Nucleus accumbens (tissue), 56 donors: ENCODE data around the gene PDE4D.
"Not testable (repeated sequence)": the region's sequence is repeated elsewhere in the genome, so short reads cannot be mapped to it uniquely, and the experiment has no call there.

ENCODE experiments used
- DNase-seq, 56 donors: peaks; one replicate each; lab custom pipeline; 2025; lab: John Stamatoyannopoulos, UW

PDE4D gene

DNA sequence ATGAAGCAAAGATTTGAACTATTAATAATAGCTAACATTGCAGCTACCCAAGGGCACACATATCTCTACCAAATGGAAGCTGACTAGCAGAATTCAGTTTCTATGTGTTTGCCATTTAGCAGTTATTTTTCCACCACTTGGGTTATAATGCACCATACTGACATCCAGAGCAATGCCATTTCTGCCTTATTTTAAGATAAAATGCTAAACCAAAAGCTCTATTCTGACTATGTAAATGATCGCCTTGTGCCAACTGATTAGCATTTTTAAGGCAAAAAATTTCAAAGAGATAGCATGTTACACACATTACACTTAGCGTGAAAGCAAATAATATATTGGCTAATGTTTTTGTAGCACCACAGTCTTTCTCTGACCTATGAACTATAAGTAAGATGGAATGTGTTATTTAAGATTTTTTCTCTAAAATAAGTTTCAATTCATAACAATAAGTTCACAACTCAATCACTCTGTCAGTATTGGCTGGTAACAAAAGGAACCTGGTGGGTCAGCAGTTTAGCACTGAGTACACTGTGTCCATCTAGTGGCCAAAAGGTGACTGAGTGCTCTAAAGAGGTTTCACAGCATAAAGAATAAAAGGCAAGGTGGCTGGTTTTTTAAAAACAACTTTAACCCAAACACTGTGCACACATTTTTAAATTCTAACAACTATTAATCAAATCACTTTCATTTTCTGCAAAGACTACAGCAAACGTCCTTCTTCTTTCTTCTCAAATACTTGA, 443.5 kb downstream of the PDE4D start:
- no peak for DNase-seq

- no peak for DNase-seq
Observed at GRCh38 chr5:59446356-59446755, 447.2 kb downstream of the PDE4D start.

DNA sequence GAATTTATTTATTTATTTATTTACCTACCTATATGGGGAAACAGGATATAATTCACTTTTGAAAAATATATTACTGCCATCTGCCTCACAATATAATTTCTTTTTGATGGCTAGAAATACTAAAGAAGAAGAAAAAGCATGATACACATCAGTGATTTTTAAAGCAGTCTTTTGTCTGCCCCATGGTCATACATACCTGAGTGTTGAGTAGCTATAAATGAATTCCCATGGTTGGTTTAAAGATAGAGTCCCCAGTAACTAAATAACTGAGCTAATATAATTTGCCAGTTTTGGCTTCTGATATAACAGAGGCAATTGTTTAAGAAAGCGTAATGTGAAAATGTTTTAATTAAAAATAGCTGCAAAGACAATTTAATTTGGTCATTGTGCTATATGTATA, 447.8 kb downstream of the PDE4D start:
- no peak for DNase-seq

DNA sequence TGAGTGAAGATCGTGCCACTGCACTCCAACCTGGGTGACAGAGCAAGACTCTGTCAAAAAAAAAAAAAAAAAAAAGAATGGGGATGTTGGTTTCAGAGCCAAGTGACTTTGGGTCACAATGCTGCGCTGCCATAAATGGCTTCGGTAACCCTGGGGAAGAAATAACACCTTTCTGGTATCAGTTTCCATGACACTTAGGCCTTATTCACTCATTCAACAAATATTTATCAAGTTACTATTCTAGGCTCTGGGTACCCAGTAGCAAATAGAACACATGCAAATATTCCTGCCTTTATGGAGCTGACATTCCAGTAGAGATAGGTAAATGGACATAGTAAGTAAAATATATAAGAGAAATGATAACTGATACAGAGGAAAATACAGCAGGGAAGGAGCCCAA, 454.2 kb downstream of the PDE4D start:
- DNase-seq = no peak

GRCh38 chr5:59437176-59437575, 456.4 kb downstream of the PDE4D start:
- DNase-seq = no peak

DNA sequence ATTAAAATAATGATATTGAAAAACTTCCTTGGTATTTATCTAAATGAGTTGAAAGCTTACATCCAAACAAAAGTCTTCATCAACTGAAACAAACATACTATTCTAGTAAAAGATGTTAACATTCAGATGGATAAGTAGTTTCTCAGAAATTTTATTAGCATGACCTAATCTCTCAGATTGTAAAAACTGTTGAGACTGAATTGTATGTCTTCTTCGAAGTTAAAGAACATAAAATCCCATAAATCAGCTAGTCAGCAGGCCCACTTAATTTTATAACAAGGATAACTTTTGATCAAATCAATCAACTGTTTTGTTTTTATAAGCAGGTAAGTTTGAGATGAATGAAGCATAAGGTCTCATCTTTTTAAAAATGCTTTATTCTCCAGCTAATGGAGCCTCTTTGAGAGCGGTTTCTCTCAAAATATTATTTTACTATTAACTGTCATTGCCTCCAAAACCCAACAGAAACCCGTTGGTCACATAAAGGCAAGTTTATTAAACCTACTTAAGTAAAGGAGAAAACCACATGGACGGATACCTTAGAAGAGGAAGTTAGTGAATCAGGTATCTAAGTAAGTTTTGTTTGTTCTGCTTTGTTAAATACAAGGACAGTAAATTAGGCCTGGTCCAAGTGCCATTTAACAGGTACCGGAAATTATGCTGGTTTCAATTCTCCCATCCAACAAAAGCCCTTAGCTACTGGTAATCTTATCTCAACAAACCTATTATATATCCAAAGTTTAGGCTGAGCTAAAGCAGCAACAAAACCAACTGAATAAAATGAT, 457.0 kb downstream of the PDE4D start:
- DNase-seq = no peak

DNA sequence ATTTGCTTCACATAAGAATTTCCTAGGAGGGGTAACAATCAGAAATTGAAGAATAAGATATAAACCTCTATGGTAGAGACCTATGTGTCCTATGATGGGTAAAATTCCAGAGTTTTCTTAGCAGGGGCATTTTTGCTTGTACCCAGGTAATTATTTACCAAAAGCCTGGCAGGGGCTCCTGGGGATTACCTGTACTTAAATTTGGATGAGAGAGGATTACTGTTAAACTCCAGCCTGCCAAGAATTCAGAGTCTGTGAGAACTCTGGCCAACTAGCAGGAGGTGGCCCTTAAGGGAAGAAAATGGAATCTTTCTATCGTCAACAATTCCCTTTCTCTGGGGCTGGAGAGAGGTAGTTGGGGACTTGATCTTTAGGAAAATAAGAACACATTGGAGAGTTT, 460.4 kb downstream of the PDE4D start:
- DNase-seq = no peak

DNA sequence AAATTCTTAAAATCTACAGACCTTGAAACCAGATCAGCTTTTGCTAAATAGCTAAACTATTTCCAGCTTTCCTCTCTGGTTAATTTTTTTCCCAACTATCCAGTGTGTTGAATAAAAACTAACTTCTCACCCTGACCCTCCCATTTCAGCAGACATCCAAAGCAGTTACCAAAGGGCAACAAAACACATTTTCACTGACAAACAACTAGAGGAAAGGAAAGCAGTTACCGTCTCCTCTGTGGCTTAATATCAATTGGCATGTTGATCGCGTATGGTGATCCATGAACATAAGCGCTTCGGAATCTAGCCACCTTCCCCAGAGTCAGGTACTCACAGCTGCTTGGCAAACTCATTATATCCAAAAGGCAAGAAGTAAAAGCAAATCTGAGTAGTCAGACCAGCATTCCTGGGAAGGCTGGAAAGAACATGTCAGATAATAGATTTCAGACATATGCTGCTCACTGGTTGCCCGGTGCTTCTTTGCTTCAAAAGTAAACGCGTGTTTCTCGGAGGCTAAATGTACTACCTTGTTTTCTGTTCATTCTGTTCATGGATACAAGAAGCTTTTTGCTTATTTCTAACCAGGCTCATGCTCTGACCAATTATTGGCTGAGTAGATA, 463.4 kb downstream of the PDE4D start:
- no peak for DNase-seq

GRCh38 chr5:59428391-59428790, 465.1 kb downstream of the PDE4D start:
- DNase-seq = no peak

GRCh38 chr5:59424515-59424914, 469.0 kb downstream of the PDE4D start:
- no peak for DNase-seq

GRCh38 chr5:59423021-59423420, 470.5 kb downstream of the PDE4D start:
- no peak for DNase-seq

DNA sequence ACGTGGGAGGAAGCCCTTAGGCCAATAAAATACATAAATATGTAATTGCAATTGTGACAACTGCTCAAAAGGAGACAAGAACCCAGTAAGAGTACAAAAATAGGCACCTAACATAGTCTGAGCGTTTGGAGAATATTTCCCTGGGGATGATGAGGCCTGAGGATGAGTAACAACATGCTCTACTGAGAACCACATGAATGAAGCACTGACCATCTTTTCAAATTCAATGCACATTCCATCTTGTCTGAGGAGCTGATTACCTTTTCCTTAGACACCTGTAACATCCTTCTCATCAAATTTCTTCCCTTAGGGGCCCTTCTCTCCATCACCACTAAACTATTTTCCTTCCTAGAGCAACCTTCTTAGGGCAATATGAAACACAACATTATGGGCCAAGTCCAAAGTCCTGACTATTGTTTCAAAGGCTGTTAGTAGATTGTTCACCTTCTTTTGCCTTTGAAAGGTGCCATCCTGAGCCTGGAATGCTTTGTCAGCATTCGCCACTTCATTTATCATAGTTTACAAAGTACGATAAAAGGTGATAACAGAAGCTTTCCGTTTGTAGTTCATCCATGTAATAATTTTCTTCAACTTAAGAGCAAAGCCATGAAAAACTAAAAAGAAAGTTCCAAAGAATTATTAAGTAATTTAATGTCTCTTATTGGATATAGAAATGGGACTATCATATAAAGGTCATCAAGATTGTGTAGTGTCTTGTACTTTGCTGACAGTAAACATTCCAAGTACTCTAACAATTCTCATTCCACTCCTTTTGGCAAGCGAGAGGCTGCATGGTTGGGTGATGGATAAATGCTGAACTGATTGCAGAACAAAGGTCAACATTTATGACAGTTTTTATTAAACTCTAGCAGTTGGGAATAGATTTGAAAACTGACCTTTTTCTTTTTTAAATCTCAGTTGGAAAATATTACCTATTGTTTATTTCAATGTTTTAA, 471.3 kb downstream of the PDE4D start:
- no peak for DNase-seq

DNA sequence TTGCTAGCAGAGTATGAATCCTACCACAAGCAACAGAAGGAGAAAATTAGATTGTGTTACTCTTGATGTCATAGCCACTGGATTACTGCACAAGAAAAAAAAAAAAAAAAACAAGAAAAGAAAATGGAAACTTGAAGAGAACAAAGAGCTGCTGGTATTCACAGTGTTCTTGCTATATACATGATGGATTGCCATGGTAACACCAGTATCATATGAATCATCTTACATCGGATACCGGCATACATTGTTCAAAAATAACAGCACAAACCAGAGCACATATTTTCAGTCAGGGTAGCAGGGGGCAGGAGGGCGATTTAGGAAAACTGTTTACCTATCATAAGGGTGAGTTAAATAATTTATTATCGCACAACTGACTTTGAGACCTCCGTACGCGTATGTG, 472.9 kb downstream of the PDE4D start:
- DNase-seq = no peak

DNA sequence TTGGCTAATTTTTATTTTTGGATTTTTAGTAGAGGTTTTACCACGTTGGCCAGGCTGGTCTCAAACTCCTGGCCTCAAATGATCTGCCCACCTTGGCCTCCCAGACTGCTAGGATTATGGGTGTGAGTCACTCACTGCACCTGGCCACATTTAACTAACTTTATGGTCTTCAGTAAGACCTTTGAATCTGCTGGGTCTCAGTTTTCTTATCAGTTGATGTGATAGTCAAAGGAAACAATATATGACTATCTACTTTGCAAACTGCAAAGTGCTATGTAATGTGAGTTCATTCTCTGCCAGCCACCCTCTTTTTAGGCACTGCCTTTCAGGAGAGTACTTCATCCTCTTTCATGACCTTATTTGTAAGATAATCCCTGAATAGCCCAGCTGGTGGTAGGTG, 474.7 kb downstream of the PDE4D start:
- no peak for DNase-seq

DNA sequence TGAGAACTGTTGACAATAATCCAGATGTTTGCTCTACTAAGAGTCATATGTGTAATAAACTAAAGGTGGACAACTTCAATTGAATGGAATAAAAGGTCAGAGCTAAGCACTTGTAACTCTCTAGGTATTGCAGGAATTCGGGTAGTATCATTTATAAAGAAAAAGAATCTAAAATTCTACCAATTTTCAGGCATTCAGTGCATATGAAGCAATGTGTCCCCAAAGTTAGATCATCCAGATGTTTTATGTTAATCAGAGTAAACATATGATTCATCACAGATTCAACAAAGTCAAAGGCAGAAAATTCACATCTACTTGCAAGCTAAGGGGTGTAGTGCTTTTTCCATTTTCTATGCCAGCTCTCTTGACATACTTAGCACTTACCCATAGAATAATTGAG, 477.1 kb downstream of the PDE4D start:
- no peak for DNase-seq

GRCh38 chr5:59416026-59416425, 477.5 kb downstream of the PDE4D start:
- DNase-seq = no peak

DNA sequence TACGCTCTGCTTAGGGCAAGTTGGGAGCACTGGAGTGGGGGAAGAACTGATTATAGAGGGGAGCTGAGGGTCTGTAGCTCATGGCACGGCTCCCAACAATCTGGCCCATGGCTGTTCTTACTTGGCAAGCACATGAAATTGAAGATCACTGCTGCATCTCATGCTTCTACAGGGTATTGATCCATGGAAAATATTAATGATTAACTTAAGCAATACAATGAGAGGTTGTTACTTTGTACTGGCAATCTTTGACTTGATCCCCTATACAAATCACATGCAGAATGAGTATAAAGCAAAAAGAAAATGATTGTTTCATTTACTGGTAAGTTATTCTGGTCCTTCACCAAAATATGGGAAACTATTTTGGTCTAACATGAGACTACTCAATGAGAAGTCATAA, 481.1 kb downstream of the PDE4D start:
- no peak for DNase-seq

DNA sequence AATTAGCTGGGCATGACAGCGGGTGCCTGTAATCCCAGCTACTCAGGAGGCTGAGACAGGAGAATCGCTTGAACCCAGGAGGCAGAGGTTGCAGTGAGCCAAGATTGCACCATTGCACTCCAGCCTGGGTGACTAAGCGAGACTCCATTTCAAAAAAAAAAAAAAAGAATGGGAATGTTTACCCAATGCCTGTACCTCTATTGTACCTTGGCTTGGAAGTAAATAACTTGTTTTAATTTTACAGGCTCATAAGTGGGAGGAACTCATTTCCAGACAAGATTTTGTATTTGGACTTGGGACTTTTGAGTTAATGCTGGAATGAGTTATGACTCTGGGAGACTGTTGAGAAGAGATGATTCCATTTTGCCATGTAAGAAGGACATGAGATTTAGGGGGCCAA, 484.5 kb downstream of the PDE4D start:
- DNase-seq = not testable (repeated sequence)

GRCh38 chr5:59407967-59408366, 485.6 kb downstream of the PDE4D start:
- DNase-seq = no peak

GRCh38 chr5:59401637-59402036, 491.9 kb downstream of the PDE4D start:
- DNase-seq = no peak

DNA sequence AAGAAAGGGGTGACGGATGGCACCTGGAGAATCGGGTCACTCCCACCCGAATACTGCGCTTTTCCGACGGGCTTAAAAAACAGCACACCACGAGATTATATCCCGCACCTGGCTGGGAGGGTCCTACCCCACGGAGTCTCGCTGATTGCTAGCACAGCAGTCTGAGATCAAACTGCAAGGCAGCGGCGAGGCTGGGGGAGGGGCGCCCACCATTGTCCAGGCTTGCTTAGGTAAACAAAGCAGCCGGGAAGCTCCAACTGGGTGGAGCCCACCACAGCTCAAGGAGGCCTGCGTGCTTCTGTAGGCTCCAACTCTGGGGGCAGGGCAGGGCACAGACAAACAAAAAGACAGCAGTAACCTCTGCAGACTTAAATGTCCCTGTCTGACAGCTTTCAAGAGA, 498.6 kb downstream of the PDE4D start:
- DNase-seq = not testable (repeated sequence)
